Activated T-cell treated with anti-CD3 and anti-CD28 coated beads, Interleukin-2, amount 50 U/mL, for 4 hours (primary cell): ENCODE results near the gene ACR. TPM values are rescaled to one million over a fixed set of nuclear protein-coding genes. Genes with fewer than 3 reads are reported as not detected.
A peak's percentile ranks its signal among the peaks of the same experiment; 100 is the strongest.
"Not testable (repeated sequence)": the region's sequence is repeated elsewhere in the genome, so short reads cannot be mapped to it uniquely, and the experiment has no call there.

Source experiments
- ATAC-seq, 2 donors: fragments of 200-7000 bp; cut with Tn5 transposase; one replicate each; pipeline ENCODE4 v1.10.0; 2021
- DNase-seq: peaks from one replicate; pipeline ENCODE4 v3.0.0-alpha.2; 2020
- H3K27me3 Mint-ChIP-seq: one replicate; pipeline ENCODE4 v1.8.0; 2021; ENCODE audit warnings: low read depth, mixed read lengths
- H3K36me3 Mint-ChIP-seq: one replicate; pipeline ENCODE4 v1.8.0; 2022; ENCODE audit warnings: mixed read lengths; ENCODE audit not compliant: insufficient read depth
- H3K4me1 Mint-ChIP-seq: one replicate; pipeline ENCODE4 v1.8.0; 2021; ENCODE audit warnings: low read depth, mixed read lengths
- H3K4me3 Mint-ChIP-seq: one replicate; pipeline ENCODE4 v1.8.0; 2021; ENCODE audit warnings: mild to moderate bottlenecking, moderate library complexity, mixed read lengths
- H3K9me3 Mint-ChIP-seq: one replicate; pipeline ENCODE4 v1.8.0; 2021; ENCODE audit warnings: mixed read lengths
- total RNA-seq, 3 donors: library from RNA; stranded (reverse); gene quantifications; one replicate each; pipeline ENCODE4 v1.2.1, GENCODE V29; 2021

The ACR gene
- total RNA-seq, 3 donors from 2014 or later = not detected

- not testable (repeated sequence) for H3K9me3 Mint-ChIP-seq, H3K27me3 Mint-ChIP-seq, H3K4me1 Mint-ChIP-seq, H3K36me3 Mint-ChIP-seq, H3K4me3 Mint-ChIP-seq, ATAC-seq, DNase-seq
These were observed 9.5 kb downstream of the ACR start for GRCh38 chr22:50747521-50747920.

- H3K4me3 Mint-ChIP-seq, ATAC-seq, H3K9me3 Mint-ChIP-seq, H3K27me3 Mint-ChIP-seq, H3K36me3 Mint-ChIP-seq, H3K4me1 Mint-ChIP-seq, DNase-seq: not testable (repeated sequence)
These were observed 10.6 kb downstream of the ACR start for GRCh38 chr22:50748630-50749029.

GRCh38 chr22:50749302-50750074 is 11.5 kb downstream of the ACR start:
- not testable (repeated sequence) for H3K4me1 Mint-ChIP-seq, H3K4me3 Mint-ChIP-seq, DNase-seq, H3K27me3 Mint-ChIP-seq, H3K36me3 Mint-ChIP-seq, H3K9me3 Mint-ChIP-seq, ATAC-seq

- peaks cover 14% of the 10 kb centered on the region for H3K4me1 Mint-ChIP-seq
- not testable (repeated sequence) for H3K27me3 Mint-ChIP-seq, ATAC-seq, H3K9me3 Mint-ChIP-seq, H3K36me3 Mint-ChIP-seq, DNase-seq
- H3K4me3 Mint-ChIP-seq = peak overlapping the region; percentile 2
These were observed 17.2 kb downstream of the ACR start for GRCh38 chr22:50755251-50755650.

- Mint-ChIP-seq H3K4me1 (peaks cover 14% of the 10 kb centered on the region), H3K4me3 (peak overlapping the region; percentile 90)
- not testable (repeated sequence) for H3K27me3 Mint-ChIP-seq, H3K9me3 Mint-ChIP-seq, H3K36me3 Mint-ChIP-seq, ATAC-seq, DNase-seq
These were observed 18.4 kb downstream of the ACR start for GRCh38 chr22:50756406-50756805.

- peak overlapping the region; percentile 90 for H3K4me3 Mint-ChIP-seq
- H3K27me3 Mint-ChIP-seq, H3K9me3 Mint-ChIP-seq, H3K36me3 Mint-ChIP-seq: not testable (repeated sequence)
- DNase-seq = peak; percentile 53
- peaks cover 14% of the 10 kb centered on the region for H3K4me1 Mint-ChIP-seq
- peak in 1 of 2 donors; percentile 41 for ATAC-seq
These were observed 19.0 kb downstream of the ACR start for GRCh38 chr22:50756949-50757491.

- not testable (repeated sequence) for H3K9me3 Mint-ChIP-seq, DNase-seq, H3K36me3 Mint-ChIP-seq, ATAC-seq, H3K4me3 Mint-ChIP-seq, H3K27me3 Mint-ChIP-seq
- peaks cover 14% of the 10 kb centered on the region for H3K4me1 Mint-ChIP-seq
These were observed 21.8 kb downstream of the ACR start for GRCh38 chr22:50759597-50760341.

- H3K36me3 Mint-ChIP-seq, H3K4me3 Mint-ChIP-seq, ATAC-seq, H3K9me3 Mint-ChIP-seq, DNase-seq, H3K27me3 Mint-ChIP-seq: not testable (repeated sequence)
- H3K4me1 Mint-ChIP-seq = peaks cover 13% of the 10 kb centered on the region
These were observed 23.8 kb downstream of the ACR start for GRCh38 chr22:50761829-50762228.

- not testable (repeated sequence) for H3K36me3 Mint-ChIP-seq, ATAC-seq, H3K27me3 Mint-ChIP-seq, DNase-seq, H3K4me1 Mint-ChIP-seq, H3K4me3 Mint-ChIP-seq, H3K9me3 Mint-ChIP-seq
These were observed 26.3 kb downstream of the ACR start for GRCh38 chr22:50764288-50764687.

GRCh38 chr22:50775132-50775531 is 37.1 kb downstream of the ACR start:
- H3K9me3 Mint-ChIP-seq, H3K4me3 Mint-ChIP-seq, H3K27me3 Mint-ChIP-seq, H3K4me1 Mint-ChIP-seq, H3K36me3 Mint-ChIP-seq: not testable (repeated sequence)
- peak; percentile 11 for DNase-seq
- ATAC-seq = peak in 1 of 2 donors; percentile 34

- H3K36me3 Mint-ChIP-seq, H3K27me3 Mint-ChIP-seq, ATAC-seq, H3K4me1 Mint-ChIP-seq, DNase-seq, H3K4me3 Mint-ChIP-seq, H3K9me3 Mint-ChIP-seq: not testable (repeated sequence)
These were observed 39.6 kb downstream of the ACR start for GRCh38 chr22:50777631-50778030.

GRCh38 chr22:50780244-50780643 is 42.2 kb downstream of the ACR start:
- DNase-seq, H3K36me3 Mint-ChIP-seq, H3K27me3 Mint-ChIP-seq, H3K4me1 Mint-ChIP-seq, ATAC-seq, H3K9me3 Mint-ChIP-seq, H3K4me3 Mint-ChIP-seq: not testable (repeated sequence)

- H3K4me1 Mint-ChIP-seq, H3K9me3 Mint-ChIP-seq, DNase-seq, ATAC-seq, H3K27me3 Mint-ChIP-seq, H3K36me3 Mint-ChIP-seq: not testable (repeated sequence)
- peak overlapping the region; percentile 49 for H3K4me3 Mint-ChIP-seq
These were observed 44.2 kb downstream of the ACR start for GRCh38 chr22:50782253-50782652.

GRCh38 chr22:50783033-50783879 is 45.3 kb downstream of the ACR start, which contains the start of gene RABL2B:
Gene RABL2B, minus strand, starts transcription at chr22:50783636. Its CDS starts 1,342 bp downstream, at chr22:50782294.
- not testable (repeated sequence) for H3K36me3 Mint-ChIP-seq, H3K9me3 Mint-ChIP-seq, H3K27me3 Mint-ChIP-seq, H3K4me1 Mint-ChIP-seq
- peak; percentile 95 to 97 for ATAC-seq
- DNase-seq = peak; percentile 83
- peak within 1 kb of the TSS; percentile 85 for H3K4me3 Mint-ChIP-seq
